GM19023 (cell line): ENCODE data around the gene AGFG1.
A peak's percentile ranks its signal among the peaks of the same experiment; 100 is the strongest.

ENCODE experiments used
- ATAC-seq: cut with Tn5 transposase; IDR thresholded peaks from one replicate; pipeline ENCODE4 v1.9.1; 2021; ENCODE audit warnings: mild to moderate bottlenecking, moderate library complexity; ENCODE audit not compliant: unreplicated experiment

AGFG1 gene, protein sequence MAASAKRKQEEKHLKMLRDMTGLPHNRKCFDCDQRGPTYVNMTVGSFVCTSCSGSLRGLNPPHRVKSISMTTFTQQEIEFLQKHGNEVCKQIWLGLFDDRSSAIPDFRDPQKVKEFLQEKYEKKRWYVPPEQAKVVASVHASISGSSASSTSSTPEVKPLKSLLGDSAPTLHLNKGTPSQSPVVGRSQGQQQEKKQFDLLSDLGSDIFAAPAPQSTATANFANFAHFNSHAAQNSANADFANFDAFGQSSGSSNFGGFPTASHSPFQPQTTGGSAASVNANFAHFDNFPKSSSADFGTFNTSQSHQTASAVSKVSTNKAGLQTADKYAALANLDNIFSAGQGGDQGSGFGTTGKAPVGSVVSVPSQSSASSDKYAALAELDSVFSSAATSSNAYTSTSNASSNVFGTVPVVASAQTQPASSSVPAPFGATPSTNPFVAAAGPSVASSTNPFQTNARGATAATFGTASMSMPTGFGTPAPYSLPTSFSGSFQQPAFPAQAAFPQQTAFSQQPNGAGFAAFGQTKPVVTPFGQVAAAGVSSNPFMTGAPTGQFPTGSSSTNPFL

DNA sequence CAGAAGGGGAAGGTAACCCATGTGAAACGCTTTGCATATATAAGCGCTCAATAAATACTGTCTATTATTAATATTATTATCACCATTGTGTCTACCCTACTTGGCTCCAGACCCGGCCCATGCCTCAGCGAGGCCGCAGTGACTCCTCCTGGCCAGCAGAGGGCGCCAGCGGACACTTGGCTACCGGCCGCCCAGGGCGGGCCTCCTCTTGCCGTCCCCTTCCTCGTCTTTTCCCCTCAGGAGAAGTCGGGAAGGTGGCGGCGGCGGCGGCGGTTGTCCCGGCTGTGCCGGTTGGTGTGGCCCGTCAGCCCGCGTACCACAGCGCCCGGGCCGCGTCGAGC, at the start of gene AGFG1:
AGFG1 (plus strand) TSS at position 233 of the 341 bp plus-strand sequence. CDS start 266 bp downstream, outside the sequence.
- ATAC-seq, result peak; percentile 91

DNA sequence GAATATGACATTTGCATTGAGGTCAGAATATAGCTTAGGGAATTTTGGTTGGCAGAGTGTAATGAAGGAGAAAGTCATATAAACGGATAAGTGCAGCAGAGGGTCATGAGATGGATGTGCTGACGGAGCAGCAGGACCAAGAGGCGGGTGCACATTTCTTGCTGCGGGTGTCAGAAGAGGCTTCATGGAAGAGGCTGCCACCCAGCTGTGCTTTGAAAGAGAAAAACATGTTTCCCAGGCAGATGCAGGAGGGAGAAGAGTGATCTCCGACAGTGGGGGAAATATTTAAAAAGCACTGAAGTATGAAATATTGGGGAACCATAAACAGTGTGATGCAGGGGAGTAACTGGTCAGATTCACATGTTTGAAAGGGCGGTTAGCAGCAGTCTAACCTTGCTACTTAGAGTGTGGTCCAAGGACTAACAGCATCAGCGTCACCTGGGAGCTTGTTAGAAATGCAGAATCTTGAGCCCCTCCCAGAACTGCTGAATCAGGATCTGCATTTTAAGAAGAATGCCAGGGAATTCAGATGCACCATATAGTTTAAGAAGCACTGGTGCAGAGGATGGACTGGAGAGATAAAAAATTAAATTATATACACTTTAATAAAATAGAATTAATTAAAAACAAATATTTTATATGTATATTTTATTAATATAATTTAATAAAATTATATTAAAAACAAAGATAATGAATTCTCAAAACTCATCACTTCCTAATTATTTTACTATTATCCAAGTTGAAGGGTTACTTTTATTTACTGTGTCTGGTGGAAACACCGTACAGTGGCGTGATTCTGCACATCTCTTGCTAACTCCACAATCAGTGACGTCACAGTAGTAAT, 48.1 kb upstream of the AGFG1 start:
- ATAC-seq, result no peak

- ATAC-seq, result no peak
These were observed 43.1 kb upstream of the AGFG1 start for GRCh38 chr2:227428731-227429285.

GRCh38 chr2:227430639-227431038, 41.3 kb upstream of the AGFG1 start:
- no peak for ATAC-seq

DNA sequence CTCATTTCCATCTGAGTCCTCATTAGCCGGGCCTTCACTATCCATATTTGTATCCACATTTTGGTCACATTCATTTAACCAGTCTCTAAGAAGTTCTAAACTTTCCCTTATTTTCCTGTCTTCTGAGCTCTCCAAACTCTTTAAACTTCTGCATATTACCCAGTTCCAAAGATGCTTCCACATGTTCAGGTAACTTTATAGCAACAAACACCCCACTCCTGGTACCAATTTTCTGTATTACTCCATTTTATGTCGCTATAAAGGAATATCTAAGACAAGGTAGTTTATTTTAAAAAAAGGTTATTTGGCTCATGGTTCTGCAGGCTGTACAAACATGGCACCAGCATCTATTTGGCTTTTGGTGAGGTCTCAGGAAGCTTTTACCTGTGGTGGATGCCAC, 38.8 kb upstream of the AGFG1 start:
- no peak for ATAC-seq

- ATAC-seq, result no peak
These were observed 35.4 kb upstream of the AGFG1 start for GRCh38 chr2:227436436-227437174.

DNA sequence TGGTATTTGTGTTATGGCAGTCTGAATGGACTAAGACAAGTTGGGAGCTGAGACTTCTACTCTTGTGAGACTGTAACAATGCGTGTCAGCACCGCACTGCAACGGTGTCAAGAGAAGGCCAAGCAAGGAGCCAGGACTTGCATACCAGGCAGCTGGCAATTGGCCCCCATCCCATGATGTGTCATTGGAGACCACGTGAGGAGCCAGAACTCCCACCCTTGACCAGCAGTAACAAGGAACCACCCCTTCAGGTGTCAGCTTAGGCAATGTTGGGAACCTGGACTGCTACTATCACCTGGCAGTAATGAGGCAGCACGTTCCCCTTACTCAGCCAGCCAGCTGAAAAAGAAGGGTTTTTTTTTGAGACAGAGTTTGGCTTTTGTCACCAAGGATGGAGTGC, 32.7 kb upstream of the AGFG1 start:
- no peak for ATAC-seq

DNA sequence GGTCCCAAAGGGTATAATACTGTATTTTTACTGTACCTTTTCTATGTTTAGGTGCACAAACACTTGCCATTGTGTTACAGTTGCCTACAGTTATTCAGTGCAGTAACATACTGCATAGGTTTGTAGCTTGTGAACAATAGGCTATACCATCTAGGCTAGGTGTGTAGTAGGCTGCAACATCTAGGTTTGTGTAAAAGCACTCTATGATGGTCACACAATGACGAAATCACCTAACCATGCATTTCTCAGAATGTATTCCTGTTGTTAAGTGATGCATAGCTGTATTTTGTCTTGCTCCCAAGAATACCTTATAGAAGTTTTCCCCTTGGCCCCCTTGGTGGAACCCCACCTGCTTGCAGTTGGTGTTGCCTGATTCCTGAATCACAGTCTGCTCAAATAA, 29.3 kb upstream of the AGFG1 start:
- no peak for ATAC-seq

GRCh38 chr2:227443889-227444568, 27.9 kb upstream of the AGFG1 start:
- ATAC-seq, result no peak

GRCh38 chr2:227447606-227448005, 24.4 kb upstream of the AGFG1 start:
- no peak for ATAC-seq

- no peak for ATAC-seq
These were observed 21.6 kb upstream of the AGFG1 start for GRCh38 chr2:227450311-227450841.

DNA sequence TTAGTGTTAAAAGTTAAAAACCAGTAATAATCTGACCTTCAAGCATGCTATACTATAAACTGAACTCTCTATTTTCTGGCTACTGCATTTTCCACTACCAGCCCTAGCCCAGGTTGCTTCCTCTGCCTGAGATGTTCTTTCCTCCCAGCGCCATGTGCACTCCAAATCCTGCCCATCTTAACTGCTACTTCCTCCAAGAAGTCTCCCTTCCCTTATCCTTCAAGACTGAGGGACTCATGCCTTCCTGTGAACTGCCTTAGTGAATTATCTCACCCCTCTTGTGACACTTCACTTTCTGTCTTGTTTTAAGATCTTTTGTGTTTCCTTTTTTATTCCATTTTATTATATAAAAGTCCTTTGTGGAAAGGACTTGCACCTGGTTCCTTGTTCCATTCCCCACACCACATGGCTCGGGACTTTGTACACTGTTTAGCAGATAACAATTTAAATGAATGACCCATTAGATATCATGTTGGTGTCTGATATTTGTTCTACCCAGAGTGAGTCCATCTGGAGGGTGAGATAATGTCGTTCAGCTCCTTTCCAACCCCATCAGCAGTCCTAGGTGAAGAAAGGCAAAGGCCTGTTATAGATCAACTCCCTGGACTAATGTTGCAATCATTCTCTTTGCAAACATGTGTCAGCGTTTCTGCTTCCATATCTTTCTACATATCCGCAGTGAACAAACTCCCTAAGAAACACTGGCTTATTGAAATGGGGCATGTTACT, 20.9 kb upstream of the AGFG1 start:
- ATAC-seq, result no peak

GRCh38 chr2:227451655-227451992, 20.3 kb upstream of the AGFG1 start:
- no peak for ATAC-seq

- no peak for ATAC-seq
These were observed 18.1 kb upstream of the AGFG1 start for GRCh38 chr2:227453810-227454209.

DNA sequence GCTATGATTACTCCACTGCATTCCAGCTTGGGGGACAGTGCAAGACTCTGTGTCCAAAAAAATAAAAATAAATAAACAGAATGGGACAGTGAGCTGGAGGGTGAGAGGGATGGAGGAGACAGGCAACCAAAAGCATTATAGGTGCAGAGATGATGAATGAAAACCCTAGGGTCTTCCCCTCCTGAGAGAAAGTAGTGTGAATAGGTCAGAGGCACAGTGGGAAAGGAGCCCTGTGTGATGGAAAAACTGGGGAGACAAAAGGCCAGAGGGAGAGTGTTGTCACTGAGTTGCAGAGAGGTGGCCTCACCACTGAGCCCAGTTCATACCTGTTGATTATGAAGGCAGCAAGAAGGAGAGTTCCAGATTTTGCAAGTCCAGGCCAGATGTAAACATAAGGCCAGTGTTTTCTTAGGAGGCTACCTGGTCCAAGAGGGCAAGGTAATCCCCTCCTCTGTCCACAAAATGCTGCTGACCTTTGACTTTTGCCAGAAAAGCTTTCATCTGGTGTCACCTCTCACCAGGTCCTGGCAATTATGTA, 17.6 kb upstream of the AGFG1 start:
- no peak for ATAC-seq

DNA sequence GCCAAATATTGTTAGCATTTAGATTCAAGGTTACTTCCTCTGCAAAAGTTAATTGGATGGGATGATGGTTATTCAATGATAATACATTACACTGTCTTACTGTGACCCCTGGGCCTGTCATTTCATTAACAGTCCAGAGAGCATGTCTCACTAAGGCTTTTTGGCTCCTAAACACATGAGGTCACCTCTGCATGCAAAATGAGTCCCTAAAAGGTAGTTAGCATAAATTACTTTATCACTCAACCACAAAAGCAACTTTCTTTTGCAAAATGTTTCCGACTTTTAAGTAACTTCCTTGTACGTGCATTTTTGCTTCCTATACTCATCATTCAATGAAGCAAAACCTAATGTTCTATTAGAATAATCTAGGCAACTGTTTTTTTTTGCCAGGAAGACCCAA, 16.8 kb upstream of the AGFG1 start:
- ATAC-seq, result no peak

GRCh38 chr2:227456102-227456501, 15.9 kb upstream of the AGFG1 start:
- ATAC-seq, result no peak

GRCh38 chr2:227456772-227457171, 15.2 kb upstream of the AGFG1 start:
- no peak for ATAC-seq

GRCh38 chr2:227460070-227460485, 11.9 kb upstream of the AGFG1 start:
- no peak for ATAC-seq
